ENCODE data around the gene TTLL5. TPM values are rescaled to one million over a fixed set of nuclear protein-coding genes. Genes with fewer than 3 reads are reported as not detected.

The TTLL5 gene
- total and polyA plus RNA-seq, 2 of the 13 experiments (the other 11 are each of a cell fraction or from before 2014, with no cell fraction given), result 11.8 to 18.8 TPM

- TF ChIP-seq LRRFIP1 (CRISPR knock-in tag; conservative IDR thresholded peaks at IDR 0.05) (no peak), ZNF446 (CRISPR knock-in tag; IDR thresholded peaks at IDR 0.05) (no peak), ZNF646 (CRISPR knock-in tag; IDR thresholded peaks at IDR 0.05) (no peak; the same call in 1 of the 2 replicates), FOXO1 (CRISPR knock-in tag; IDR thresholded peaks at IDR 0.05) (peak; percentile 99), HOXD1 (CRISPR knock-in tag; IDR thresholded peaks at IDR 0.05) (peak; percentile 82), ZNF7 (CRISPR knock-in tag; IDR thresholded peaks at IDR 0.05) (no peak), ZNF589 (CRISPR knock-in tag; conservative IDR thresholded peaks at IDR 0.05) (peak; percentile 85; the same call in 1 of the 2 replicates), ZNF276 (CRISPR knock-in tag; IDR thresholded peaks at IDR 0.05; ENCODE audit: low read depth) (no peak), DNMT3B (CRISPR knock-in tag; conservative IDR thresholded peaks at IDR 0.05) (no peak), THYN1 (CRISPR knock-in tag; IDR thresholded peaks at IDR 0.05; ENCODE audit: borderline replicate concordance, low read depth) (no peak), ZBTB34 (CRISPR knock-in tag; IDR thresholded peaks at IDR 0.05) (peak; percentile 73), ZNF816 (CRISPR knock-in tag; IDR thresholded peaks at IDR 0.05; ENCODE audit: borderline replicate concordance) (no peak), NCOA5 (CRISPR knock-in tag; IDR thresholded peaks at IDR 0.05) (no peak)
- TF ChIP-seq, protein P1, sequence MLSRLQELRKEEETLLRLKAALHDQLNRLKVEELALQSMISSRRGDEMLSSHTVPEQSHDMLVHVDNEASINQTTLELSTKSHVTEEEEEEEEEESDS (CRISPR knock-in tag; IDR thresholded peaks at IDR 0.05; ENCODE audit: borderline replicate concordance), result peak; percentile 11; the same call in 1 of the 2 replicates
Measured at GRCh38 chr14:75648066-75648838, 12.8 kb upstream of the TTLL5 start (continued).
